ENCODE results near the gene TRNP1.
"Not testable (repeated sequence)": the region's sequence is repeated elsewhere in the genome, so short reads cannot be mapped to it uniquely, and the experiment has no call there.

The TRNP1 gene

DNA sequence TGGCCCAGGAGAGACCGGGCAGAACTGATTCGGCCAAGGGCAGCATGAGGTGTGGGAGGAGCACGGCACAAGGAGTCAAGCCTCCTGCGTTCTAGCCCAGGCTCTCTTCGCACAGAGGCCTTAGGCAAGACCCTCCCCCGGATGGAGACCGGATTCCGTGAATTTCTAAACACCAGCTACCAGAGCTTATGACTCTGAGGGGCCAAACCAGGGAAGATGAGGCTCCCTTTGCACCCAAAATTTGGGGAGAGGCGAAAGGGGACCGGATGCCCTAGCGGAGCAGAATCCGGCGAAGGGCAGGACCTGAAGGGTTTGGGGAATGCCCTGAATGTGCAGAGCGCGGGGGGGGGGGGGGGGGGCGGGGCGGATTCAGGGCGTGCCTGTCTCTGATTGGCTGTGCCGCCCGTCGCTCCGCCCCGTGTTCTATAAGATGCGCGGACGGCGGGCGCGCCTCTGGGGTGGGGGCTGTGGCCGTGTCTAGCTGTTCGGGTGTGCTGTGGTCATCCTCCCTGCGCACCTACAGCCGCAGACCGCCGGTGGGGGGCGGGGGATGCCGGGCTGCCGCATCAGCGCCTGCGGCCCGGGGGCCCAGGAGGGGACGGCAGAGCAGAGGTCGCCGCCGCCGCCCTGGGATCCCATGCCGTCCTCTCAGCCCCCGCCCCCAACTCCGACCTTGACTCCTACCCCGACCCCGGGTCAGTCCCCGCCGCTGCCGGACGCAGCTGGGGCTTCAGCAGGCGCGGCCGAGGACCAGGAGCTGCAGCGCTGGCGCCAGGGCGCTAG, at the start of gene TRNP1:
Gene TRNP1, plus strand, starts transcription at position 456 of the 783 bp plus-strand sequence. Its CDS starts 95 bp downstream, at position 551.
- DNase-seq = peak; percentile 59

DNA sequence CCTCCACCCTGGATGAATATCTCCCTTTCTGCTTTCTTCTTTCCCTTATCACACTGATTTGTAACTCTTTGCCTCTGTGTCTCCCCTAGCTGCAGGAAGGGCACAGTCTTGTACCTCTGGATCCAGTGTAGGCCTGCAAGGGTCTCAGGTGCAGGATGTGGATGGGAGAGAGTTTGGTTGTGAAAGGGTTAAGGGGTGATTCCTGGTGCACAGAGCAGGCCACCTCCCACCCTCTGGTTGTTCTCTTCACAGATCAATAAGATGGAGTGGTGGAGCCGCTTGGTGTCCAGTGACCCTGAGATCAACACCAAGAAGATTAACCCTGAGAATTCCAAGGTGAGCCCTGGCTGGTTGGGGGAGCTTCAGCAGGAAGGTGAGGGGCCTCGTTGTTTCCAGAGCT, 48.4 kb upstream of the TRNP1 start:
- DNase-seq = no peak

DNA sequence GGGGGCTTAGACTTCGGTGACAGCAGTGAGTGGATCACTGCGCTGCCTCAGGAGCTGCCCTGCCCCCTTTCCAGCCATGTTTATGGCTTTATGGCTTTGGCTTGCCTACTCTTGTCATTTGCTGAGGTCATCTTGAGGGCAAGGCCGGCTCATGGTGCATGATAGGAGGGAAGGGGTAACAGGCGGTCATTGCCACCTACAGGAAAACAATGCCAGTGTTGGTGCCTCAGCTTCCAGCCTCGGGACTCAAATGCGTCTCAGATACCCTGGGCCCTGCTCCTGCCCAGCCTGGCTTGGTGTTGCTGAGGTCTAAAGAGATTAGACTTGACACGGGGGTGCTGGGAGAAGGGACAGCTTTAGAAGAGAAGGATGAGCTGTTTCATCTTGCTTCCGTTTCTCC, 47.8 kb upstream of the TRNP1 start:
- DNase-seq = no peak

DNA sequence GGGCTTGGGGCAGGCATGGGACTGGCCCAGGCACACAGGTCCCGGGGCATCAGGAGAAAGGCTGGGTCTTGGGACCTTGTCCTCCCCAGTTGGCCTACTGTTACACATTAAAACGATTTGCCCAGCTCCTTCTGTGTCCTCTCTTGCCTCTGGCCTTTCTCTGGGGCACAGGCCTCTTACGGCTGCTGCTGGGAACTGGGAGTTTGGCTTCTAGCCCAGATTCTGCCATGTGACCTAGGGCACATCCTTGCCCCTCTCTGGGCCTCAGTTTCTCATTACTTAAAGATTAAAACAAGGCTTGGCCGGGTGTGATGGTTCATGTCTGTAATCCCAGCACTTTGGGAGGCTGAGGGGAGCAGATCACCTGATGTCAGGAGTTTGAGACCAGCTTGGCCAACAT, 47.2 kb upstream of the TRNP1 start:
- DNase-seq = no peak

DNA sequence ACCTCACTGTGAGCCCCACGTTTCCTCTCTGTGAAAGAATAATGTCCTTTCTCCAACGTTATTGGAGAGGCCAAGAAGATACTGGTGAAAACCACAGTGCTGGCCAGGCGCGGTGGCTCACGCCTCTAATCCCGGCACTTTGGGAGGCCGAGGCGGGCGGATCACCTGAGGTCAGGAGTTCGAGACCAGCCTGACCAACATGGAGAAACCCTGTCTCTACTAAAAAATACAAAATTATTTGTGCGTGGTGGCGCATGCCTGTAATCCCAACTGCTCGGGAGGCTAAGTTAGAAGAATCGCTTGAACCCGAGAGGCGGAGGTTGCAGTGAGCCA, 44.8 kb upstream of the TRNP1 start:
- DNase-seq = not testable (repeated sequence)

DNA sequence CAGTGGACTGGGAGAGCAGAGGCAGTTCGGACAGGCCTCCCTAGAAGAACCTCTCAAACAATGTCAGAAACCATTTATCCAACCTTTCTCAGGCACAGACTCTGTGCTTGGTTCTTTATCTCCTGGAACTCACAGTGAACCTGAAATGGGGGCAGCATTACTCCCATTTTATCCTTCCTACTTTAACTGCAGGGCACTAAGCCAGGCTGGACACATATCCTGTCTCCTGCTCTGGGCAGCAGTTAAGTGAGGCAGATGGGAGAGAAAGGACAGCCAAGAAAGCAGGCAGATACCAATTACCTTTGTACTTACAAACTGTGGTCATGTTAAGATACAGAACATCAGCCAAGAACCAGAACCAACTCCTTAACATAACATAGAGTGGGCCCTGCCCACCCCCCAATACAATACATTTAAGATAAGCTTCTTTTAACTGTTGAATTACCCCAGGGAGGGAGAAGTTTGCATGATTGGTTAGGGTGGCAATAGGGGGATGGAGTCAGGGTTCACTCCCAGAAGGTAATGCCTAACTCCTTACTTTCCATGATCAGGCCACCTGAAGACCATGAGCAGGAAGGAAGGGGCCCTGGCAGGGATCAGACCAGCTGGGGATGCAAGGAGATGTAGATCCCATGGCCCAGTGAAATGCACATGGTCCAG, 44.1 kb upstream of the TRNP1 start:
- DNase-seq = no peak

- no peak for DNase-seq
Measured at GRCh38 chr1:26949926-26950319, 43.6 kb upstream of the TRNP1 start.

DNA sequence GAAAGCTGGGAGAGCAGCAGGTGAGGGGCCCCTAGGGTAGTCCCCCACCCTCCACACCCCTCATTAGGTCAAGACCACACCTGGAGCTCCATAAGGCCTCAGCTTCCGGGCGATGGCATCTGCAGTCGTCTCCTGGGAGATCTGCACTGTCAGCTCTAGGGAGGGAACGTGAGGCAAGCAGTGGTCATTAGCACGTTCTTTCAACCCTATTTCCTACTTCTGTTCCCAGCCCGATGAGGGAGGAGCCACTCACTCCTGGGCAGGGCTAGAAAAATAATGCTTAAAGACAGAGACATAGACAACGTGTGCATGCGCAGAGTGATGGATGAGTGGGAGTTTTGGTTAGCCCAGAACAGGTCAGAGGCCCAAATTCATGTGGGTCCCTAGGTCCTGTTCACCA, 42.9 kb upstream of the TRNP1 start:
- DNase-seq = no peak

DNA sequence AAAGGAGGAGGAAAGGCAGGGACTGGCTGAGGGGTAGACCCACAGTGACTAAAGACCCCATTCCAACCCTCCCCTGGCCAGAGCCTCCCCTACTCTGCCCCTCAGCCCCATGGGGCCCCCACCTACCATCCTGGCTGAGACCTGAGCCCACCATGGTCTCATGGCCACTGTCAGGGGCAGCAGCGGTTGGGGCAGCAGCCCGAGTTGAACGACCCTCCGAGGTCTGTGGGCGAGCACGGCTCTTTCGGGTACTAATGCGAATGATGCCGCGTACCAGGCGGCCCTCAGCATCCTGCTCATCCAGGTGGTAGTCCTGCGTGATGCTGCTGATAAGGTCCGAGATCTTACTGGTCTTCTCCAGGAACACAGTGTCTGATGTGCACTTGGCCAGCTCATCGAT, 42.3 kb upstream of the TRNP1 start:
- no peak for DNase-seq

- DNase-seq = no peak
Measured at GRCh38 chr1:26951821-26952497, 41.5 kb upstream of the TRNP1 start.

DNA sequence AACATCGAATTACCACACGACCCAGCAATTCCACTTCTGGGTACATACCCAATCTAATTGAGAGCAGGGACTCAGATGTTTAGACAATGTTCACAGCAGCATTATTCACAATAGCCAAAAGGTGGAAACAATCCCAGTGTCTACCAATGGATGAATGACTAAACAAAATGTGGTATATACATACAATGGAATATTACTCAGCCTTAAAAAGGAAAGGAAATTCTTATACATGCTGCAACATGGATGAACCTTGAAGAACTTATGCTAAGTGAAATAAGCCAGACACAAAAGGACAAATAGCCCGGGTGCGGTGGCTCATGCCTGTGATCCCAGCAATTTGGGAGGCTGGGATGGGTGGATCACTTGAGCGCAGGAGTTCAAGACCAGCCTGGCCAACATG, 40.1 kb upstream of the TRNP1 start:
- no peak for DNase-seq

- DNase-seq = no peak
Measured at GRCh38 chr1:26956321-26956720, 37.2 kb upstream of the TRNP1 start.

DNA sequence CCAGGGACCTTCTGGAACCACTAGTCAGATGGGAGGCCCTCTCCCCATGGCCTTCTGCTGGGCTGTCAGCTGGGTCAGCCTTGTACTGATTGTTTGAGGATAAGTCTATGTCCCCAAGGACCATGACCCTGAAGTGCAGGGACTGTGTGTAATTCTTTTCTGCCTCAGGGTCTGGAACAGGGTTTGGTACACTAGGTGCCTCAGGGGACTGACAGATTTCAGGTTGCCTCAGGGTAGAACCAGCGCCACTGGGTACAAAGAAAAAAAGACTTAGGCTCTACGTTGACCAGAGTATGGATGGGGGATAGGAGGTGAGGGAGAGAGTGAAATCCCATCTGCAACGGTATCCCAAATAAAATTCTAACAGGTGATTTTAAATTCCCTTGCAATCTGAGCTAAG, 36.2 kb upstream of the TRNP1 start:
- no peak for DNase-seq

DNA sequence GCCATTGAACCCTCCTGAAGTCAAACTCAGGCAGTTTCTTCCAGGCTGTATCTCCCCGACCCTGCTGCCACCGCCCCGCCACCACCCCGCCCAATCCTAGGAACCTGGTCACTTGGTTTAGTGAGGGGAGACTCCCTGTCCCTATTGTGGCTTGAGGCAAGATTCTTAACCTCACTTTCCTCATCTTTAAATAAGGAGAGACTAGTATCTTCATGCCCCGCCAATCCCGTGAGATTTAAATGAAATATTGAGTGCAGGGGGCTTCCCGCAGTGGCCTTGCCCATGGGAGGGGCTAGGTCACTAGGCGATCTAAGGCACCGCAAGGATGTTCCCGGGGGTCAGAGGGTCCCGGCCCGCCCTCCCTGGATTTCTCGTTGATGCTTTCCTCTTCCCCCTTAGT, 34.2 kb upstream of the TRNP1 start:
- no peak for DNase-seq

GRCh38 chr1:26959722-26960624, 33.5 kb upstream of the TRNP1 start, which contains the start of gene KDF1:
Gene KDF1, minus strand, starts transcription at chr1:26960468. Its CDS starts 8,088 bp downstream, at chr1:26952380.
- DNase-seq = no peak

DNA sequence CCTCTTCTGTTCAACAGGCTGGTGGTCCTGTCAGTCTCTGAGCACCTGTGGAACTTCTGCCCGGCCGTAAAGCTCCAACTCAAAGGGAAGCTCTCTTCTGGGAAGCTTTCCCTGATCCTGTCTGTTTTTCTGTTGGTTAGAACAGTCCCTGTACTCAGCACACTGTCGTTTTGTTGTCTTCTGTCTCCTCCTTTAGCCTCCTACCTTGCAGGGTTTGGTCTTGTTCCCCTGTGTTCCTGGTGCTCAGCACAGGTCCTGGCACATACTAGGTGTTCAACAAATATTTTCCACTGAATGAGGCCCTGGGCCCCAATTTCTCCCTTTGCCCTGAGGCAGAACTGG, 32.9 kb upstream of the TRNP1 start:
- DNase-seq = no peak

DNA sequence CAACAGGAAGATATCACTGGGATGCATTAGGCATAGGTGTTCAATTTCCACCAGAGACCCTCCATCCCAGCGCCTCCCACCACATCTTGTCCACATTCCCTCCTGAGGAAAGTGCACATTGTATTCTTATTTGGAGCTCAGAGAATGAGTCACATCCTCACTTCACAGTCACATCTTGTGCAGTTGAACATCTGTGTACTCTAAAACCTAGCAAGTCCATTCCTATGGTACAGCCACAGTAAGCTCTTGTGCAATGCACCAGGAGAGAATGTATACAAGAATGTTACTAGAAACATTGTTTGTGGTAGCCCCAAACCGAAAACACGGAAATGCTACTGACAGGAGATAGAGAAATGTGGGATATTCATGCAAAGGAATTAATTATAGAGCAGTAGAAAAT, 31.7 kb upstream of the TRNP1 start:
- DNase-seq = no peak

DNA sequence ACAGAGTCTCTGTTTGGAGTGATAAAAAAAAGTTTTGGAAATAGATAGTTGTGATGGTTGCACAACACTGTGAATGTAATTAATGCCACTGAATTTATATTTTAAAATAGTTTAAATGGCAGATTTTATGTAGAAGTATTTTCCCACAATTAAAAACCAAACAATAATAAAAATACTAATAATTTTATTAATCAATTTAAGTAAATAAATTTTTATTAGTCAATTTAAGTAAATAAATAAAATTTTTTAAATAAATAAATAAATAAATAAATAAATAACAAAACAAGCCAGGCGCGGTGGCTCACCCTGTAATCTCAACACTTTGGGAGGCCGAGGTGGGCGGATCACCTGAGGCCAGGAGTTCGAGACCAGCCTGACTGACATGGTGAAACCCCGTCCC, 28.3 kb upstream of the TRNP1 start:
- DNase-seq = no peak

DNA sequence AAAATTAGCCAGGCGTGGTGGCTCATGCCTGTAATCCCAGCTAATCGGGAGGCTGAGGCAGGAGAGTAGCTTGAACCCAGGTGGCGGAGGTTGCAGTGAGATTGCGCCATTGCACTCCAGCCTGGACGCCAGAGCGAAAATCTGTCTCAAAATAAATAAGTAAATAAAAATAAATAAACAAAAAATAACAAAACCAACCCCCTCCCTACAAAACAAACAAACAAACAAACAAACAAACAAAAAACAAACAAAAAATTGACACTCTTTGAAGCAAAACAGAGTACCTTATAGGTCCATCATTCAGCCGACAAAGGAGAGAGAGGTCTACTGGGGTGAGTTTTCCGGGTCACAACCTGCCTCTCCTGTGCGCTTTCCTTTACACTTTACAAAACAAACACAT, 27.9 kb upstream of the TRNP1 start:
- no peak for DNase-seq

DNA sequence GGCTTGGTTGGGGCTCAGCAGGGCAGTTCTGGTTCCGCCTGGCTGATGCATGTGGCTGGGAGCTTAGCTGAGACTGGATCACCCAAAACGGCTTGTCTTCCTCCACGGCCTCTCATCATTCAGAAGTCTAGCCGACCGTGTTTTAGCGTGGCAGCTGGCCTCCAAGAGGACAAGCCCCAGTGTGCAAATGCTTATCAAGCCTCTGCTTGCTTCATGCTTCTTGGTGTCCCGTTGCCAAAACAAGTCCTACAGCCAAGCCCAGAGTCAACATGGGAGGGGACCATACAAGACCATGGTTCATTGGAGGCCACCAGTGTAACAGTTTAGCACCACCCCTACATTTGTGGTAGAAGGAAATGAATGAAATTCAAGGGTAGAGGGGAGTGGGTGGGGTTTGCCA, 22.7 kb upstream of the TRNP1 start:
- peak; percentile 11 for DNase-seq

GRCh38 chr1:26971590-26971989, 21.9 kb upstream of the TRNP1 start:
- DNase-seq = no peak

- no peak for DNase-seq
Measured at GRCh38 chr1:26972390-26972789, 21.1 kb upstream of the TRNP1 start.

DNA sequence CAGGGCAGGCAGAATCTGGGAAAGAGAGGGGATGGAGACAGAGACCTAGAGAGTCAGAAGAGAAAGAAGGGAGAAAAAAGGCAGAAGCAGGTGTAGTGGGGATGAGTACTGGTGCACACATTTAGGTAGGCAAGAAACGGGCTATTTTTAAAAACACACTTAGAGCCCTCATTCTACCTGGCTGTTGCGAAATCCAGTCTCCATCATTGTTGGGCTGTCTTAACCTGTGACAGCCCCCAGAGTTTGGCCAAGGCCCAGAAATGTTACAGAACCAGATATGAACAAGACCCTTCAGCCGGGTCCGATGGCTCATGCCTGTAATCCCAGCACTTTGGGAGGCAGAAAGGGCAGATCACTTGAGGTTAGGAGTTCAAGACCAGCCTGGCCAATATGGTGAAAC, 20.7 kb upstream of the TRNP1 start:
- DNase-seq = no peak
